ENCODE results near the gene RPS21. TPM values are rescaled to one million over a fixed set of nuclear protein-coding genes. Genes with fewer than 3 reads are reported as not detected.
A peak's percentile ranks its signal among the peaks of the same experiment; 100 is the strongest.

RPS21 gene
- total and polyA plus RNA-seq, 2 of the 13 experiments (the other 11 are each of a cell fraction or from before 2014, with no cell fraction given), result 2,647 to 11,063 TPM

GRCh38 chr20:62406635-62407176 lies 19.8 kb downstream of the RPS21 start (continued):
- TF ChIP-seq, protein P1, sequence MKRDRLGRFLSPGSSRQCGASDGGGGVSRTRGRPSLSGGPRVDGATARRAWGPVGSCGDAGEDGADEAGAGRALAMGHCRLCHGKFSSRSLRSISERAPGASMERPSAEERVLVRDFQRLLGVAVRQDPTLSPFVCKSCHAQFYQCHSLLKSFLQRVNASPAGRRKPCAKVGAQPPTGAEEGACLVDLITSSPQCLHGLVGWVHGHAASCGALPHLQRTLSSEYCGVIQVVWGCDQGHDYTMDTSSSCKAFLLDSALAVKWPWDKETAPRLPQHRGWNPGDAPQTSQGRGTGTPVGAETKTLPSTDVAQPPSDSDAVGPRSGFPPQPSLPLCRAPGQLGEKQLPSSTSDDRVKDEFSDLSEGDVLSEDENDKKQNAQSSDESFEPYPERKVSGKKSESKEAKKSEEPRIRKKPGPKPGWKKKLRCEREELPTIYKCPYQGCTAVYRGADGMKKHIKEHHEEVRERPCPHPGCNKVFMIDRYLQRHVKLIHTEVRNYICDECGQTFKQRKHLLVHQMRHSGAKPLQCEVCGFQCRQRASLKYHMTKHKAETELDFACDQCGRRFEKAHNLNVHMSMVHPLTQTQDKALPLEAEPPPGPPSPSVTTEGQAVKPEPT (CRISPR knock-in tag; IDR thresholded peaks at IDR 0.05; ENCODE audit: low read depth), result no peak
- no peak for TF ChIP-seq TEF (CRISPR knock-in tag; IDR thresholded peaks at IDR 0.05)
- TF ChIP-seq, protein P2, sequence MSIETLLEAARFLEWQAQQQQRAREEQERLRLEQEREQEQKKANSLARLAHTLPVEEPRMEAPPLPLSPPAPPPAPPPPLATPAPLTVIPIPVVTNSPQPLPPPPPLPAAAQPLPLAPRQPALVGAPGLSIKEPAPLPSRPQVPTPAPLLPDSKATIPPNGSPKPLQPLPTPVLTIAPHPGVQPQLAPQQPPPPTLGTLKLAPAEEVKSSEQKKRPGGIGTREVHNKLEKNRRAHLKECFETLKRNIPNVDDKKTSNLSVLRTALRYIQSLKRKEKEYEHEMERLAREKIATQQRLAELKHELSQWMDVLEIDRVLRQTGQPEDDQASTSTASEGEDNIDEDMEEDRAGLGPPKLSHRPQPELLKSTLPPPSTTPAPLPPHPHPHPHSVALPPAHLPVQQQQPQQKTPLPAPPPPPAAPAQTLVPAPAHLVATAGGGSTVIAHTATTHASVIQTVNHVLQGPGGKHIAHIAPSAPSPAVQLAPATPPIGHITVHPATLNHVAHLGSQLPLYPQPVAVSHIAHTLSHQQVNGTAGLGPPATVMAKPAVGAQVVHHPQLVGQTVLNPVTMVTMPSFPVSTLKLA (IDR thresholded peaks at IDR 0.05), result no peak
- TF ChIP-seq, protein P3, sequence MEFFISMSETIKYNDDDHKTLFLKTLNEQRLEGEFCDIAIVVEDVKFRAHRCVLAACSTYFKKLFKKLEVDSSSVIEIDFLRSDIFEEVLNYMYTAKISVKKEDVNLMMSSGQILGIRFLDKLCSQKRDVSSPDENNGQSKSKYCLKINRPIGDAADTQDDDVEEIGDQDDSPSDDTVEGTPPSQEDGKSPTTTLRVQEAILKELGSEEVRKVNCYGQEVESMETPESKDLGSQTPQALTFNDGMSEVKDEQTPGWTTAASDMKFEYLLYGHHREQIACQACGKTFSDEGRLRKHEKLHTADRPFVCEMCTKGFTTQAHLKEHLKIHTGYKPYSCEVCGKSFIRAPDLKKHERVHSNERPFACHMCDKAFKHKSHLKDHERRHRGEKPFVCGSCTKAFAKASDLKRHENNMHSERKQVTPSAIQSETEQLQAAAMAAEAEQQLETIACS (CRISPR knock-in tag; IDR thresholded peaks at IDR 0.05), result peak; percentile 47; the same call in 1 of the 2 replicates
- TF ChIP-seq ZBTB2 (CRISPR knock-in tag; IDR thresholded peaks at IDR 0.05; ENCODE audit: low read depth), result peak; percentile 21; the same call in 1 of the 2 replicates
- TF ChIP-seq, protein P4, sequence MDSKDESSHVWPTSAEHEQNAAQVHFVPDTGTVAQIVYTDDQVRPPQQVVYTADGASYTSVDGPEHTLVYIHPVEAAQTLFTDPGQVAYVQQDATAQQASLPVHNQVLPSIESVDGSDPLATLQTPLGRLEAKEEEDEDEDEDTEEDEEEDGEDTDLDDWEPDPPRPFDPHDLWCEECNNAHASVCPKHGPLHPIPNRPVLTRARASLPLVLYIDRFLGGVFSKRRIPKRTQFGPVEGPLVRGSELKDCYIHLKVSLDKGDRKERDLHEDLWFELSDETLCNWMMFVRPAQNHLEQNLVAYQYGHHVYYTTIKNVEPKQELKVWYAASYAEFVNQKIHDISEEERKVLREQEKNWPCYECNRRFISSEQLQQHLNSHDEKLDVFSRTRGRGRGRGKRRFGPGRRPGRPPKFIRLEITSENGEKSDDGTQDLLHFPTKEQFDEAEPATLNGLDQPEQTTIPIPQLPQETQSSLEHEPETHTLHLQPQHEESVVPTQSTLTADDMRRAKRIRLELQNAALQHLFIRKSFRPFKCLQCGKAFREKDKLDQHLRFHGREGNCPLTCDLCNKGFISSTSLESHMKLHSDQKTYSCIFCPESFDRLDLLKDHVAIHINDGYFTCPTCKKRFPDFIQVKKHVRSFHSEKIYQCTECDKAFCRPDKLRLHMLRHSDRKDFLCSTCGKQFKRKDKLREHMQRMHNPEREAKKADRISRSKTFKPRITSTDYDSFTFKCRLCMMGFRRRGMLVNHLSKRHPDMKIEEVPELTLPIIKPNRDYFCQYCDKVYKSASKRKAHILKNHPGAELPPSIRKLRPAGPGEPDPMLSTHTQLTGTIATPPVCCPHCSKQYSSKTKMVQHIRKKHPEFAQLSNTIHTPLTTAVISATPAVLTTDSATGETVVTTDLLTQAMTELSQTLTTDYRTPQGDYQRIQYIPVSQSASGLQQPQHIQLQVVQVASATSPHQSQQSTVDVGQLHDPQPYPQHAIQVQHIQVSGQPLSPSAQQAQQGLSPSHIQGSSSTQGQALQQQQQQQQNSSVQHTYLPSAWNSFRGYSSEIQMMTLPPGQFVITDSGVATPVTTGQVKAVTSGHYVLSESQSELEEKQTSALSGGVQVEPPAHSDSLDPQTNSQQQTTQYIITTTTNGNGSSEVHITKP (CRISPR knock-in tag; IDR thresholded peaks at IDR 0.05; ENCODE audit: low read depth), result no peak
- TF ChIP-seq HOXA7 (CRISPR knock-in tag; IDR thresholded peaks at IDR 0.05), result no peak
- TF ChIP-seq, protein P5, sequence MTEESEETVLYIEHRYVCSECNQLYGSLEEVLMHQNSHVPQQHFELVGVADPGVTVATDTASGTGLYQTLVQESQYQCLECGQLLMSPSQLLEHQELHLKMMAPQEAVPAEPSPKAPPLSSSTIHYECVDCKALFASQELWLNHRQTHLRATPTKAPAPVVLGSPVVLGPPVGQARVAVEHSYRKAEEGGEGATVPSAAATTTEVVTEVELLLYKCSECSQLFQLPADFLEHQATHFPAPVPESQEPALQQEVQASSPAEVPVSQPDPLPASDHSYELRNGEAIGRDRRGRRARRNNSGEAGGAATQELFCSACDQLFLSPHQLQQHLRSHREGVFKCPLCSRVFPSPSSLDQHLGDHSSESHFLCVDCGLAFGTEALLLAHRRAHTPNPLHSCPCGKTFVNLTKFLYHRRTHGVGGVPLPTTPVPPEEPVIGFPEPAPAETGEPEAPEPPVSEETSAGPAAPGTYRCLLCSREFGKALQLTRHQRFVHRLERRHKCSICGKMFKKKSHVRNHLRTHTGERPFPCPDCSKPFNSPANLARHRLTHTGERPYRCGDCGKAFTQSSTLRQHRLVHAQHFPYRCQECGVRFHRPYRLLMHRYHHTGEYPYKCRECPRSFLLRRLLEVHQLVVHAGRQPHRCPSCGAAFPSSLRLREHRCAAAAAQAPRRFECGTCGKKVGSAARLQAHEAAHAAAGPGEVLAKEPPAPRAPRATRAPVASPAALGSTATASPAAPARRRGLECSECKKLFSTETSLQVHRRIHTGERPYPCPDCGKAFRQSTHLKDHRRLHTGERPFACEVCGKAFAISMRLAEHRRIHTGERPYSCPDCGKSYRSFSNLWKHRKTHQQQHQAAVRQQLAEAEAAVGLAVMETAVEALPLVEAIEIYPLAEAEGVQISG (CRISPR knock-in tag; IDR thresholded peaks at IDR 0.05), result no peak; the same call in 1 of the 2 replicates
- TF ChIP-seq ZNF572 (CRISPR knock-in tag; IDR thresholded peaks at IDR 0.05), result no peak
- TF ChIP-seq KLF12 (CRISPR knock-in tag; IDR thresholded peaks at IDR 0.05; ENCODE audit: borderline replicate concordance), result no peak
- no peak for TF ChIP-seq ZNF619 (CRISPR knock-in tag; IDR thresholded peaks at IDR 0.05)
- TF ChIP-seq IRF2 (CRISPR knock-in tag; IDR thresholded peaks at IDR 0.05), result no peak

Measured in HepG2 (cell line).